Breast epithelium (tissue), 3 donors: ENCODE data around the gene TMEM158.

Experiments
- POLR2AphosphoS5 ChIP-seq, 3 donors: sonication (generic); formaldehyde crosslinking; IDR thresholded peaks; one replicate each; pipeline ENCODE4 v1.6.1; 2017; ENCODE audit warnings: antibody characterized with exemption in 3 of 3
- TF ChIP-seq, protein P1 (sequence below), 3 donors: fragments of 450-650 bp; IDR thresholded peaks; one replicate each; pipeline ENCODE4 v1.5.1; 2016 to 2017; ENCODE audit warnings: antibody characterized with exemption in 3 of 3, mild to moderate bottlenecking in 3 of 3, moderate library complexity in 3 of 3

DNA sequence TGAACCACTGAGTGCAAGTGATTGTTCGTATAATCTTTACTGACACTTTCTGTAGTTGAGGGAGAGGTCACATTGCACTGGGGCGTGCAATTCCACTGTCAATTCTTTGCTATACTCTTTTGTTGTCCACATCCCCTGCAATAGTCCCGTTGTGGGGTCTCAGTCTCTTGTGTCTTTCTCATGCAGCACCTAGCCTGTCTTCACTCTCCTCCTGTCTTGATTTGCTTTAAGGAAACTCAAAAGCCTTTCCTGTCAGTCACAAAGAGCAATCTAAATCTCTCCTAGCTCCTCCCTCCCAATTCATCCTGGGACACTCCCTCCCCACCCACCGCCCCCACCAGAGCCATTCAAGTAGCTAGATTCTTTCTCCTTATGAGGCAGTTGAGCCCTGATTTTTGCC is 13.2 kb upstream of the TMEM158 start:
- TF ChIP-seq, protein P1, sequence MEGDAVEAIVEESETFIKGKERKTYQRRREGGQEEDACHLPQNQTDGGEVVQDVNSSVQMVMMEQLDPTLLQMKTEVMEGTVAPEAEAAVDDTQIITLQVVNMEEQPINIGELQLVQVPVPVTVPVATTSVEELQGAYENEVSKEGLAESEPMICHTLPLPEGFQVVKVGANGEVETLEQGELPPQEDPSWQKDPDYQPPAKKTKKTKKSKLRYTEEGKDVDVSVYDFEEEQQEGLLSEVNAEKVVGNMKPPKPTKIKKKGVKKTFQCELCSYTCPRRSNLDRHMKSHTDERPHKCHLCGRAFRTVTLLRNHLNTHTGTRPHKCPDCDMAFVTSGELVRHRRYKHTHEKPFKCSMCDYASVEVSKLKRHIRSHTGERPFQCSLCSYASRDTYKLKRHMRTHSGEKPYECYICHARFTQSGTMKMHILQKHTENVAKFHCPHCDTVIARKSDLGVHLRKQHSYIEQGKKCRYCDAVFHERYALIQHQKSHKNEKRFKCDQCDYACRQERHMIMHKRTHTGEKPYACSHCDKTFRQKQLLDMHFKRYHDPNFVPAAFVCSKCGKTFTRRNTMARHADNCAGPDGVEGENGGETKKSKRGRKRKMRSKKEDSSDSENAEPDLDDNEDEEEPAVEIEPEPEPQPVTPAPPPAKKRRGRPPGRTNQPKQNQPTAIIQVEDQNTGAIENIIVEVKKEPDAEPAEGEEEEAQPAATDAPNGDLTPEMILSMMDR (IDR thresholded peaks at IDR 0.05), result no peak
- TF ChIP-seq POLR2AphosphoS5 (IDR thresholded peaks at IDR 0.05), result no peak
